HepG2 (cell line): ENCODE results near the gene POFUT2.

Source experiments
- ASH2L ChIP-seq: fragments of 300-600, 200-600 bp; sonication (generic); IDR thresholded peaks from 2 replicates; pipeline ENCODE4 v1.7.0; 2017; ENCODE audit warnings: low read depth, mild to moderate bottlenecking, moderate library complexity, mixed read lengths, low read length; ENCODE audit not compliant: insufficient read length
- ATF4 ChIP-seq, 2 experiments: fragments of 450-650 bp in 1 of 2; sonication (generic) in 1 of 2; formaldehyde crosslinking; IDR thresholded peaks; 2 replicates each; pipeline versions ENCODE4 v1.5.0 to v1.8.0; 2020 to 2022; ENCODE audit warnings: mild to moderate bottlenecking in 1 of 2, missing genetic modification reagents in 1 of 2
- CCDC6 ChIP-seq: sonication (generic); formaldehyde crosslinking; IDR thresholded peaks from 2 replicates; pipeline ENCODE4 v1.8.1; 2022; ENCODE audit warnings: mild to moderate bottlenecking, missing genetic modification reagents, moderate library complexity
- CEBPB ChIP-seq: IDR thresholded peaks from 2 replicates; pipeline ENCODE4 v1.6.1; 2011; ENCODE audit warnings: low read depth, low read length, improper control_type of control experiment, borderline replicate concordance
- CHD2 ChIP-seq: IDR thresholded peaks from 2 replicates; pipeline ENCODE4 v1.6.1; 2011; ENCODE audit warnings: low read depth, low read length, improper control_type of control experiment
- GATAD2A ChIP-seq: IDR thresholded peaks from 2 replicates; pipeline ENCODE4 v1.6.1; 2016
- KDM2A ChIP-seq: sonication (generic); formaldehyde crosslinking; IDR thresholded peaks from 2 replicates; pipeline ENCODE4 v1.4.0; 2020; ENCODE audit warnings: low read depth, missing genetic modification reagents, borderline replicate concordance
- ZNF230 ChIP-seq: sonication (generic); formaldehyde crosslinking; IDR thresholded peaks from 2 replicates; pipeline ENCODE4 v1.4.0; 2020; ENCODE audit warnings: mild to moderate bottlenecking, missing genetic modification reagents
- ZNF512 ChIP-seq: sonication (generic); formaldehyde crosslinking; IDR thresholded peaks from 2 replicates; pipeline ENCODE4 v1.4.0; 2020; ENCODE audit warnings: mild to moderate bottlenecking, missing genetic modification reagents
- ZNF713 ChIP-seq: sonication (generic); formaldehyde crosslinking; IDR thresholded peaks from 2 replicates; pipeline ENCODE4 v1.4.0; 2020; ENCODE audit warnings: mild to moderate bottlenecking, missing genetic modification reagents

GRCh38 chr21:45256021-45256911 lies 31.4 kb downstream of the POFUT2 start:
- TF ChIP-seq CCDC6 (CRISPR knock-in tag) = no peak
- TF ChIP-seq ZNF713 (CRISPR knock-in tag) = no peak
- TF ChIP-seq KDM2A (CRISPR knock-in tag) = no peak
- TF ChIP-seq GATAD2A = no peak
- no peak for TF ChIP-seq ASH2L
- no peak for TF ChIP-seq CHD2
- no peak for TF ChIP-seq ATF4 (CRISPR knock-in tag; IDR thresholded peaks at IDR 0.05)
- no peak for TF ChIP-seq ZNF230
- no peak for TF ChIP-seq ZNF512
- TF ChIP-seq CEBPB = no peak
